Stimulated activated CD8-positive, alpha-beta memory T cell treated with anti-CD3 and anti-CD28 coated beads, Interleukin-15, amount 100 ng/mL, for 48 hours (primary cell): Measurements from ENCODE around the gene TNS1.

Experiments
- DNase-seq, 2 donors: peaks; one replicate each; pipeline ENCODE4 v3.0.0-alpha.2; 2020; ENCODE audit warnings: low read depth in 2 of 2

TNS1 gene

GRCh38 chr2:217943446-217944321 is 59.1 kb downstream of the TNS1 start:
- DNase-seq = no peak

- DNase-seq = no peak
Observed at GRCh38 chr2:217942731-217943335, 60.0 kb downstream of the TNS1 start.

GRCh38 chr2:217941886-217942728 is 60.7 kb downstream of the TNS1 start:
- DNase-seq = no peak

- no peak for DNase-seq
Observed at GRCh38 chr2:217941339-217941738, 61.5 kb downstream of the TNS1 start.

GRCh38 chr2:217940261-217941220 is 62.3 kb downstream of the TNS1 start:
- DNase-seq = no peak

GRCh38 chr2:217939629-217940245 is 63.1 kb downstream of the TNS1 start:
- no peak for DNase-seq

GRCh38 chr2:217939220-217939619 is 63.6 kb downstream of the TNS1 start:
- DNase-seq = no peak

GRCh38 chr2:217938036-217938435 is 64.8 kb downstream of the TNS1 start:
- DNase-seq = no peak

GRCh38 chr2:217937446-217937845 is 65.3 kb downstream of the TNS1 start:
- no peak for DNase-seq

GRCh38 chr2:217936952-217937351 is 65.8 kb downstream of the TNS1 start:
- DNase-seq = no peak

- DNase-seq = no peak
Observed at GRCh38 chr2:217935901-217936684, 66.7 kb downstream of the TNS1 start.

- no peak for DNase-seq
Observed at GRCh38 chr2:217935235-217935879, 67.4 kb downstream of the TNS1 start.

- no peak for DNase-seq
Observed at GRCh38 chr2:217934321-217935131, 68.3 kb downstream of the TNS1 start.

- no peak for DNase-seq
Observed at GRCh38 chr2:217933617-217933993, 69.2 kb downstream of the TNS1 start.

- no peak for DNase-seq
Observed at GRCh38 chr2:217932803-217933616, 69.8 kb downstream of the TNS1 start.

GRCh38 chr2:217931846-217932560 is 70.8 kb downstream of the TNS1 start:
- no peak for DNase-seq
